SKM-1 (cell line): Measurements from ENCODE around the gene DUXB.

Experiments
- DNase-seq: peaks from one replicate; lab custom pipeline; 2025; ENCODE audit not compliant: unreplicated experiment; lab: John Stamatoyannopoulos, UW

The DUXB gene, protein sequence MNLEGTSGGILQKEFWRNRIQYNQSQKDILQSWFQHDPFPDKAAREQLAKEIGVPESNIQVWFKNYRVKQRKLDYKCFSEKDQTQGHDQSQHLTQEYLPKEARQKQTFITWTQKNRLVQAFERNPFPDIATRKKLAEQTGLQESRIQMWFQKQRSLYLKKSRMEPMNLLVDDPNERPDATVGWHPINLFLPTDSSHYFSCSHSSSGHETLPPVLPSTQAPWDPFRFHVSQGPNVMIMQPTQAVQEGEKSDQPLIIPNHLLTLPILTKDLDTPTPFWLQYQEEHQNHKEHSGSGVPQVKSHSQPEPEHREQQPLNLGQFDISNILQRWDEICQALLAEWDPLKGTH

DNA sequence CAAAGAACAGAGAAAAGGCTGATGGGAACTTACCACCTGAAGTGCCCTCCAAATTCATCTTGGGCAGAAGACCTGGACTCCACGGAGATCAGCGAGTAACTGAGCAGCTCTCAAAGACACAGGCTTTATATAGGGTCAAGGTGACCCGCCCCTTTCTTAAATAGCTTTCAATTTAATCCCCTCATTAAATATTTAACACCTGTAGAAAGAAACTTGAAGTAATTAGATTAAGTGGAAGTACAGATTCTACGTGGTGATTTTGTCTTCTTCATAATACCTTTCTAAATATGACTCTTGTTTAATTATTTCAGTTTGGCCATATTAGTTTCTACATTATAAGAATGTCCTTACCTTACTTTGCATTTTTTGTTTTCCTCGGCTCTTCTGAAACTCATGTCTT, at the start of gene DUXB:
Gene DUXB, minus strand, starts transcription at position 101 of the 400 bp plus-strand sequence. Its CDS starts 43 bp downstream, at position 58.
- DNase-seq, result no peak

DNA sequence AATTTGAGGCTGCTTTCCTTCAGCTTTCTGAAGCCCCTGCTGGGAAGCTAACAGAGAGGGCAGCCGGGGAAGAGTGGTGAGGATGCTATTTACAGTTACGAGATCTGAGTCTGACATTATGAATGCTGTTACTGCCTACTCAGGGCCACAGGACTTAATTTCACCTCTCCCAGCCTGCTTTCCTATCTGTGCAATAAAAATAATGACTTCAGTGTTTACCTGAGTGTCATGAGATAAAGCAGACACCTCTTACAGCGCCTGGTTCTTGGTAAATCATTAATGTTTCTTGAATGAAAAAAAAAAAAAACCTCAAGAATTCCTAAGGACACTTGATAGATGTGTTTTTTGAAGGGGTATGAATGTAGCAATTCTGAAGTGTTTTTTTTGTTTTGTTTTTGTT, 49.3 kb upstream of the DUXB start:
- DNase-seq, result no peak

DNA sequence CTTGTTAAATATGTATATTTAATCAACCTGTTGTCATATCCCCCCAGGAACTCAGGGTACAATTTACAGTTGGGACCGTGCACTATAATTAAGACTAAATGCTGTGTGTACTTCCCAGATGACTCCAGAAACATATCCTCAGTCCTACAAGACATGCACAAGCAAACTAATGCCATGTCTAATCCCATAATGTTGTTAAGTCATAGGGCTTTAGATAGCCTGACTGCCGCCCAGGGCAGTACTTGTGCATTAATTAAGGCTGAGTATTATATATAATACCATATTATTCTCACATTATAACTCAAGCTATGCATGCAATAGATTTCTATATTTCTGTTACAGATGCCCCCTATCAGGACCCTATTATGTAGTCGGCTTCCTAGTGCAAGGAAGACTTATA, 45.1 kb upstream of the DUXB start:
- no peak for DNase-seq

DNA sequence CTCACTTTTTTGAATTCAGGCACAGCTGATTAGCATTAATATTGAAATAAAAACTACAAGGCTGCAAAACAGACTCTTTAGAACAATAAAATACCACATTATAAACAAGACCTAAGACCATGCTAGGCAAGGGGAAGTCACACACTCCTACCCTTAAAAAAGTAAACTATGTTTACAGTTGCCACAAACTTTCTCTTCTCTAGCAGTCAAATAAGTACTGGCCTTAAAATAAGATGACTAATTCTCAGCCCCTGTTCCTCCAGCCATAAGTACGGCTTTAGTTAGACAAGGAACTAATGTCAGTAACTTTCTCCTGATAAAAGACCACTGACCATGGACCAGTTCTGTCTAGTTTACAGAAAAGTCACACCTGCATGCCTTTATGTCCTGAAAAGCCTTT, 44.6 kb upstream of the DUXB start:
- DNase-seq, result no peak

DNA sequence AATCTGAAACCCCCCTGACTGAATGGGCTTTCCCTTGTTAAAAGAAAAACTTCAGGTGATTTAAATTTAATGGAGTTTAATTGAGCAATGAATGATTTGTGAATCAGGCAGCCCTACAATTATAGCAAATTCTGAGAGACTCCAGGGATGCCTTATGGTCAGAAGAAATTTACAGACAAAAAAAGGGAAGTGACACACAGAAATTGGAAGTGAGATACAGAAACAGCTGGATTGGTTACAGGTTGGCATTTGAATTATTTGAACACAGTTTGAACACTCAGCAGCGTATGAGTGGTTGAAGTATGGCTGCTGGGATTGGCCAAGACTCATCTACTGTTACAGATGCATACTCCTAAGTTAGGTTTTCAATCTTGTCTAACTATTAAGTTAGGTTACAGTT, 44.0 kb upstream of the DUXB start:
- no peak for DNase-seq

DNA sequence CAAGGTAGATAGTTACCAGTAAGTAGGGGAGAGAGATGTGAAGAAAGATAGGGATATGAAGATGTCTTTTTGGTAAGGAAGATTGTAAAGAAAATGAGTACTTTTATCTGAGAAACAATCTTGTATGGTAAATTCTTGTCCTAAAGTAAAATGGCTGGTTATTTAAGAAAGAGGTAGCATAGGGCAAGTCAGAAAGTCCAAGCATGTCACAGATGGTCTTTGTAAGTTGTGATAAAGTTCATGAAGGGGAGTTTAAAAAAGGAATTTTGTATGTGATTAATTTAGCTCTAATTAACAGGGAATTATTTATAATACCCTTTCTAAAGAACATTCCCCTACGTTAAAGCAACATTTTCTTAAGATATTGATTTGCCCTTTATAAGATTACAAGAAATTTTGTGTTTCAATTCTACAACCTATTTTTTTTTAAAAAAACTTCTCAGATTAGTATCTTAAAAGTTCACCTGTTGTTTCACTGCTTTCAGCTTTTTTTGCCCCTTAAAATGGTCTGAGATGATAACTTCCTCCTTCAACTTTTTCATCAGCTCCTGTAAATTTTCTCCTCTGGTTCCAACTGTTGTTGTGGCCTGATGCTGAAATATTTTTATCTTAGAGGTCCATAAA, 41.3 kb upstream of the DUXB start:
- DNase-seq, result no peak

DNA sequence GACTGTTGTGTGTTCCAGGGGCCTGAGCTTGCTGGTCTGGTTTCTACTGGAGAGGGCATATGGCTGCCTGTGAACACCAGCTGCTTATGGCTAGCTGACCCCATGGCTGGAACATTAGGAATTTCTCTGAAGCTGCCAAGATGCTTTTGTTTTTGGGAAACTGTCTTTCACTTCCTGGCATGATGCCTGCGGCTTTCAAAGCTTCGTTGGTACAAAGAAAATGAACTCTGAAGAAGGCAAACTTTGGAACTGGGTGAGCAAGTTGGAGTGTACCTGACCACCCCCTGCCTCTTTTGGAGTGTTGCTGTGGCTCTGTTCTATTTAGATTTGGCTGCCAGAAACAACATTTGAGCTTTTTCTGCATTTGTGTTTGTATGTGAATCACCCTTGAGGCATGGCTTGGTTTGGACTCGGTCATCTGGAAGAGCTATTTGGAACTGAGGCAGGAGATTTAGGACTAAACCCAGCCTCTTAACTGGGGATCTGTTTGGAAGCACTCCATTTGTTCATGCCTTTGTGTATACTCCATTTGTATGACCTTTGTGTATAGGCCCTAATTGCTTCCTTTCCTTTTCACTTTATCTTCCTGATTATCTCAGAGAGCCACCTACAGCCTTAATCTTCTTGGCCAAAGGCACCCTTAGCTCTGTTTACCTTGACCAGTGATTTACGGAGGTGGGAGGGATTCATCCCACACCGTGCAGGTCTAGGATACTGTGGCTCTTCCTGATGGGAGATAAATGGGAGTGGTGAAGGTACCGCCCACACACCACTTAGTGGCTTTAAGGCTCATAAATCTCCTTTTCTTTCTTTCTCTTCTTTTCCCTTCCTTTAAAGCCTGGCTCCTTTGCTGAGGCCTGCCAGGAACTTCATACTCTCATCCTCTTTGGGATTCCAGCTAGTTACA, 32.3 kb upstream of the DUXB start:
- no peak for DNase-seq

DNA sequence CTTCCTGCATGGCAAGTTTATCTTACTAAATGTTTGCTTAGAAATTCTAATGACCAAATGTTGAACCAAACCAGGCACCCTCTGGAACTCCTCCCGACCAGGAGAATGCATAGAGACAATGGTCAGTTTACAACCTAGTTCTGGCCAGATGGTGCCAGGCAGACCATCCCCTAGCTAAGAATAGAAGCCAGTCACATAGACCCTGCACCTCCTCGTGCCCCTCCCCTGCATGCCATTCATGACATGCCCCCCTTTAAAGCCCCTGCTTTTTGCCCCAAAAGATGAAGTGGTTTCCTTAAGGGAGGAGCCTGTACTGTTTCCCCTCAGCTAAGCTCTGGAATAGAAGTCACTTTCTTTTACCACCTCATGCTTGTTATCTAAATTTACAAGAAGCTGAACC, 31.6 kb upstream of the DUXB start:
- no peak for DNase-seq

DNA sequence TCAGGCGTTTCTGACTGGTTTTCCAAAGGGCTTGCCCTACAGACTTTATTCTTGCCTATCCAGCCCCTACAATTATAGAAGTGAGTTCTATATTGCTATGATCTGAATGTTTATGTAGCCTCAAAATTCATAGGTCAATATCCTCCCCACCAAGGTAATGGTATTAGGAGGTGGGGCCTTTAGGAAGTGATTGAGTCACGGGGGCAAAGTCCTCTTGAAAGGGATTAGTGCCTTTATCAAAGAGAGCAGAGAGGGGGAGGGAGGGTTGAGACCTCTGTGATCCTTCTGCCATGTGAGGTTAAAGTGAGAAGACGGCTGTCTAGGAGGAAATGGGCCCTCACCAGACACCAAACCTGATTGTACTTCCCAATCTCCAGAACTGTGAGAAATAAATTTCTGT, 26.0 kb upstream of the DUXB start:
- DNase-seq, result no peak

DNA sequence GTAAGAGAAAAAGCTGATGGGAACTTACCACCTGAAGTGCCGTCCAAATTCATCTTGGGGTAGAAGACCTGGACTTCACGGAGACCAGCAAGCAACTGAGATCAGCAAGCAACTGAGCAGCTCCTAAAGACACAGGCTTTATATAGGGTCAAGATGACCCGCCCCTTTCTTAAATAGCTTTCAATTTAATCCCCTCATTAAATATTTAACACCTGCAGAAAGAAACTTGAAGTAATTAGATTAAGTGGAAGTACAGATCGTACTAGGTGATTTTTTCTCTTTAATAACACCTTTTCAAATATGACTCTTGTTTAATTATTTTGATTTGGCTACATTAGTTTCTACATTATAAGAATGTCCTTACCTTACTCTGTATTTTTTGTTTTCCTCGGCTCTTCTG, 25.1 kb upstream of the DUXB start, which contains the start of gene CPHXL:
Gene CPHXL, minus strand, starts transcription at position 101 of the 400 bp plus-strand sequence. Its CDS starts 48 bp downstream, at position 53.
- no peak for DNase-seq

DNA sequence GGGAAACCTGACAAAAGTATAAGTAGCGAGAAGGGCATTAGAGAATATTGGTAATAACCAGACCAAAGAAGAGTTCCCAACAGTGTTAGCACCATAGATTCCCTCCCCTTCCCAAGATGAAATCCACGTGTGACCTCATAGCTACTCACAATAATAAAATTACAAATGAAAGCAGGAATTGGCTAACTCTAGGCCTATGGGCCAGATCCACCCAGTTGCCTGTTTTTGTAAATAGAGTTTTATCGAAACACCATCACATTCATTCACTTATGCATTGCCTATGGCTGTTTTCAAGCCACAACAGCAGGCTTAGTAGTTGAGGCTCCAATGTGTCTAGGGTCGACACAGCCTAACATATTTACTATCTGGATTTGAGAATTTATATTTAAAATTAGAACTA, 17.2 kb upstream of the DUXB start:
- no peak for DNase-seq

DNA sequence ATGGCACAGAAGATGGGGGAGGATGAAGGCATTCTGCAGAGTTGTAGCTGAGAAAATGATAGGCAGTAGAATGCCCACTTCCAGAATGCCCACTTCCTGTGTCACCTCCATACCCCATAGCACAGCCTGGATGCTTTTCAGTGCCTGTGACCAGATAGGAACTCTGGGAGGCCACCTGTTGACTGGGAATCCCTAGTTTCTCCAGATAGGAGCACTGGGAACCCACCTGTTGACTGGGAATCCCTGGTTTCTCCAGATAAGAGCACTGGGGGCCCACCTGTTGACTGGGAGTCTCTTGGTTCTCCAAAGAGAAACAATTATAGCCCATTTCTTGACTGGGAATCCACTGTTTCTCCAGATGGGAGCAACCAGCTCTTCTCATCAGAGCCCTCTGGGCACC, 13.4 kb upstream of the DUXB start:
- no peak for DNase-seq

DNA sequence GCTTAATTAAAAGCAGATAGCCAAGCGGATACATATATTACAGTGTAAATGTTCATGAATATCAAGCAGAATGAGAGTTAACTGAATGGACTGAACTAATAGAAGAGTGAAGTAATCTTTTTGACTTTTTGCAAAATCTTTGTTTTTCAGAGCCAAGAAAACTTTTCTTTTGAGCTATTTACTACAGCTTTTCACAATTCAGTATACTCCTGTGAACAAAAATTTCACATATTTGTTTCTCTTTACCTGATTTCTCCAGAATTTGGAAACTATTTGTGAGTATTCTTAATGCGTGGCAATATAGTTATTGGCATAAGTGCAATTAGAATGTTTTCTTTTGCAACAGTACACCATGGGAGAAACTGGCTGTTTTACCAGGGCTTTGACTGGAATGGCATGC, 9.1 kb upstream of the DUXB start:
- no peak for DNase-seq

DNA sequence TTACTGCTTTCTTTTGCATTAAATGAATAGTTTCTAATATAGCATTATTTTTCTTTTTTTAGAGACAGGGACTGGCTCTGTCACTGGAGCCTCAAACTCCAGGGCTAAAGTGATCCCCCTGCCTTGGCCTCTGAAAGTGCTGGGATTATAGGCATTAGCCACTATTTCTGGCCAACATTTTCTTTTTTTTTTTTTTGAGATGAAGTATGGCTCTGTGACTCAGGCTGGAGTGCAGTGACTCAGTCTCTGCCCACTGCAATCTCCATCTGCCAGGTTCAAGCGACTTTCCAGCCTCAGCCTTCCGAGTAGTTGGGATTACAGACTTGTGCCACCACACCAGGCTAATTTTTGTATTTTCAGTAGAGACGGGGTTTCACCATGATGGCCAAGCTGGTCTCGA, 2.0 kb upstream of the DUXB start:
- DNase-seq, result no peak

DNA sequence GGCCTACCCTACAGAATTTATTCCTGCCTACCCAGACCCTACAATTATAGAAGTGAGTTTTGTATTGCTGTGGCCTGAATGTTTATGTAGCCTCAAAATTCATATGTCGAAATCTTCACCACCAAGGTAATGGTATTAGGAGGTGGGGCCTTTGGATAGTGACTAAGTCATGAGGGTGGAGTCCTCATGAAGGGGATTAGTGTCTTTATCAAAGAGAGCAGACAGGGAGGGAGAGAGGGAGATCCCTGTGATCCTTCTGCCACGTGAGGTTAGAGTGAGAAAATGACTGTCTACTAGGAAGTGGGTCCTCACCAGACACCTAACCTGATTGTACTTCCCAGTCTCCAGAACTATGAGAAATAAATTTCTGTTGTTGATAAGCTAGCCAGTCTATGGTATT, 981 bp upstream of the DUXB start:
- DNase-seq, result no peak

DNA sequence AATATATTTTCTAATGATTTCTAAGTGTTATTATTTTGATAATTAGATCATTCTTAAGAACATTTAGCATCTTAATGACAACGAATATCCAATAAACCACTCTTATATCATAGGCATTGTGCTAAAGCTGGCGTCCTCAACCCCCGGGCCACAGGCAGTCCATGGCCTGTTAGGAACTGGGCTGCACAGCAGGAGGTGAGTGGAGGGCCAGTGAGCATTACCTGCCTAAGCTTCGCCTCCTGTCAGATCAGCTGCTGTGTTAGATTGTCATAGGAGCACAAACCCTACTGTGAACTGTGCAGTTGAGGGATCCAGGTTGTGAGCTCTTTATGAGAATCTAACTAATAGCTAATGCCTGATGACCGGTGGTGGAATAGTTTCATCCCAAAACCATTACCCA, 3.7 kb downstream of the DUXB start:
- DNase-seq, result no peak

DNA sequence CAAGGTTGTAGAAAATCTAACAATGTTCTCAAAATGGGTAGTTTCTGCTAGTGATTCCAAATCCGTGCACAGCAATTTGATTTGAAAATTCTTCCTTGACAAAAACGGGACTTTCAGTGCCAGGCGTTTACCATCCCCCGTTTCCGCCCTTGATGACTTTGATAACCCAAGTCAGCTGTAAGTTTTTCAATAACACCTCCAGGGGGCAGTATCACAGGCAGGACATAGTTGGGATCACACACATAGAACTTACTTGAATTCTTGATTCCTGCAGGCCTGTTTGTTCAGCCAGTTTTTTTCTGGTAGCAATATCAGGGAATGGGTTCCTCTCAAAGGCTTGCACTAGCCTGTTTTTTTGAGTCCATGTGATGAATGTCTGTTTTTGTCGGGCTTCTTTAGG, 5.6 kb downstream of the DUXB start:
- no peak for DNase-seq

DNA sequence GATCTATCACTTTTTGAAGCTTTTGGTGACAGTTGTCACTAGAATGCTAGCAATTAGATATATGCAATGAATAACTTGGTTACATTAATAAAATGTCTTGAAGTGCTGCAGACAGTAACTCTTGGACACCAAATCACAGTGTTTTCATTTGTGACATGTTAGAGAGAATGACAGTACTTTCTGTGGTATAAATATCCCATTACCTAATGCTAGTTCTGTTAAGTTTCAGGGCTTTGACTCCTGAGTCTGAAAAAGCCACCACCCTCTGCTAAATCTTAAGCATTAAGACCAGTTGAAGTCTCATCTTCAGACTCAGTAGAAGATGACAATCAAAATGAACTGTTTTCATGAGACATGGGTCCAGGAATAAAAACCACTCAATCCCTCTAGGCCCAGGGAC, 13.9 kb downstream of the DUXB start:
- no peak for DNase-seq

DNA sequence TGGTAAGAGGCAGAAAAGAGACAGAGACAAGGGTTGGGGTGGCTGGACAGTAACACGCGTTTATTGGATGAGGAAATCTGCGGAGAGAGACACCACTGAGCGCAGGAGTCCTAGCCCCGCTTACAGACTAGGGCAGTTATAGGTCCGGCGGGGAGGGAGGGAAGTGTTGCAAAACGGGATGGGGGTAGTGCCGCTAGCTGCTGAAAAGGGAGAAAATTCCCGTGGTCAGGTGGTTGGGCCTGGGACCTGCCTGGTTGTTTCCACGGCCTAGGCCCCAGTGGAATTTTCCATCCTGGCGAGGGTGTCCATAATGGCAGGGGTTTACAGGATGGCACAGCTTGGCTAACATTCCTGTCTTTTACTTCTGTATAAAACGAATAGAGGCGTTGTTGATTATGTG, 19.0 kb downstream of the DUXB start:
- DNase-seq, result no peak

DNA sequence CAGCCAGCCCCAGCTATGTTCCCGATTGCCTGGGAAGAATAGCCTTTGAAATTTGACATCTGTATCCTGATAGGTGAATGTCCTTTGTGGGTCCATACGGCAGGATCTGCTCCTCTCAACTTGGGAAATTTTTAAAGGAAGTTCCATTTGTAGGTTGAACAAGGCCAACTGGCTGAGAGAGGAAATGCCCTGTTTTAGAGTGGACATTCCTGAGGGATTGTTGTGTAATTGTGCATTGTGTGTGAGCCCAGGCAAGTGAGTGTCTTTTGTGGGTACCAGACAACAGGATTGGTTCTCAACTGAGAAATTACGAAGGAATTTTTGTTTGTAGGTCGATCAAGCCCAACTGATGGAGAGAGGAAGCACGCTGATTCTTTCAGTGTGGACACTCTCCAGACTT, 21.9 kb downstream of the DUXB start:
- DNase-seq, result no peak

DNA sequence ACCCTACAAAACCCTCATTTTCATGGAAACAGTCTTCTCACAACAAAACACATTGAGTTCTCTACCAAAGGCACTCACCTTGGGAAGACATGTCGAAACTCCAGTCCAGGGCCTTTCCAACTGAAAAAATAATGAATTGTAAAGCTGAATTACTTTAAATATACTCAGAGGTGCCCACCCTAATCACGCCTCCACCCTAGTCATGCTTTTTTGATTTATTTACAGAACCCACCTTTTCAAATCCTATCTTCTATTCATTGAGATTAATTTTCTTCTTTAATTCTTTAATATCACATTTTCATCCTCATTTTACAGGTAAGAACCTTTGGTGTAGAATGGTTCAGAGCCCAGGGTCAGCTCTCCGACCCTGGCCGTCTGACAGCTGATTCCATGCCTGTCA, 24.4 kb downstream of the DUXB start, which contains the start of gene CPHXL2:
Gene CPHXL2, minus strand, starts transcription at position 101 of the 400 bp plus-strand sequence. Its CDS starts 10 bp downstream, at position 91.
- DNase-seq, result no peak

DNA sequence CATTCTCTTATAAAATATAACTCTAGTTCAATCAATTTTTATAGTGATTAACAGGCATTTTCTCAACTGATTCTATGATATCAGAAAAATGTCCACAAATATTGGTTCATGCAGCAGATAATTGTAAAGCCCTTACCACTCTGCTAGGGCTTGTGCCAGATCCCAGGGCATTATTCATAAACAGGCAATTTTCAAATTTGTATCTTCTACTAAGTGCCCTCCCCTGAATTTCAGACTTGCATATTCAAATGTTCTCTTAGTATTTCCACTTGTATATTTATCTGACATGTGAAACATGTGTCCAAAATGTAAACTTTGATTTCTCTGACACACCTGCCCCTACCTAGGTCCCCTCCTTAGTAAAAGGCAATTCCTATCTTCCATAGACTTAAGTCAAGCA, 33.8 kb downstream of the DUXB start:
- DNase-seq, result no peak
